HepG2 (cell line): ENCODE measurements around the gene PRR11. TPM values are rescaled to one million over a fixed set of nuclear protein-coding genes. Genes with fewer than 3 reads are reported as not detected.

Experiments used
- AGO2 ChIP-seq: fragments of 200-400 bp; formaldehyde crosslinking; optimal IDR thresholded peaks from 2 replicates; pipeline ENCODE3; 2017; ENCODE audit warnings: mild to moderate bottlenecking, low read depth, low read length, moderate library complexity
- AHR ChIP-seq: IDR thresholded peaks from 2 replicates; pipeline ENCODE4 v1.6.1; 2018; ENCODE audit warnings: missing genetic modification reagents, missing compliant biosample characterization
- CENPBD1 ChIP-seq: sonication (generic); formaldehyde crosslinking; IDR thresholded peaks from 2 replicates; pipeline ENCODE4 v1.8.0; 2022; ENCODE audit warnings: missing genetic modification reagents, low read depth, mild to moderate bottlenecking, borderline replicate concordance
- FOSL1 ChIP-seq: sonication (generic); formaldehyde crosslinking; IDR thresholded peaks from 2 replicates; pipeline ENCODE4 v1.9.0; 2021; ENCODE audit warnings: missing genetic modification reagents, borderline replicate concordance
- FOXK1 ChIP-seq: sonication (generic); formaldehyde crosslinking; IDR thresholded peaks from 2 replicates; pipeline ENCODE4 v1.4.0; 2020; ENCODE audit warnings: low read depth, missing genetic modification reagents, borderline replicate concordance
- FOXO4 ChIP-seq: sonication (generic); formaldehyde crosslinking; conservative IDR thresholded peaks from 2 replicates; pipeline ENCODE4 v1.8.1; 2023; ENCODE audit warnings: missing genetic modification reagents
- HNF1A ChIP-seq, 2 experiments: sonication (generic) in 1 of 2; formaldehyde crosslinking in 1 of 2; IDR thresholded peaks; 2 replicates each; pipeline versions ENCODE4 v1.4.0 to v1.6.1; 2016 to 2020; ENCODE audit warnings: borderline replicate concordance in 1 of 2, low read depth in 1 of 2, mild to moderate bottlenecking in 1 of 2, missing genetic modification reagents in 1 of 2
- IRF9 ChIP-seq: sonication (generic); formaldehyde crosslinking; IDR thresholded peaks from 2 replicates; pipeline ENCODE4 v1.8.0; 2022; ENCODE audit warnings: missing genetic modification reagents, mild to moderate bottlenecking, borderline replicate concordance
- KAT7 ChIP-seq: IDR thresholded peaks from 2 replicates; pipeline ENCODE4 v1.6.1; 2018; ENCODE audit warnings: borderline replicate concordance, missing compliant biosample characterization
- KDM2A ChIP-seq: sonication (generic); formaldehyde crosslinking; IDR thresholded peaks from 2 replicates; pipeline ENCODE4 v1.4.0; 2020; ENCODE audit warnings: low read depth, missing genetic modification reagents, borderline replicate concordance
- KLF9 ChIP-seq: IDR thresholded peaks from 2 replicates; pipeline ENCODE4 v1.6.1; 2016; ENCODE audit warnings: low read depth
- KMT2A ChIP-seq: sonication (generic); formaldehyde crosslinking; IDR thresholded peaks from 2 replicates; pipeline ENCODE4 v1.4.0; 2020; ENCODE audit warnings: missing genetic modification reagents
- NR0B2 ChIP-seq: sonication (generic); formaldehyde crosslinking; IDR thresholded peaks from 2 replicates; pipeline ENCODE4 v1.4.0; 2020; ENCODE audit warnings: mild to moderate bottlenecking, missing genetic modification reagents
- PCBP1 ChIP-seq: fragments of 200-400 bp; formaldehyde crosslinking; IDR thresholded peaks from 2 replicates; pipeline ENCODE4 v1.6.1; 2017; ENCODE audit warnings: mild to moderate bottlenecking, low read depth, low read length, borderline replicate concordance
- RARA ChIP-seq: IDR thresholded peaks from 2 replicates; pipeline ENCODE4 v1.6.1; 2016; ENCODE audit warnings: missing genetic modification reagents, missing compliant biosample characterization
- SKI ChIP-seq: fragments of 450-650 bp; IDR thresholded peaks from one replicate; pipeline ENCODE4 v1.6.1; 2018; ENCODE audit warnings: mild to moderate bottlenecking; ENCODE audit not compliant: partially characterized antibody
- ZIK1 ChIP-seq: sonication (generic); formaldehyde crosslinking; IDR thresholded peaks from 2 replicates; pipeline ENCODE4 v1.5.0; 2020; ENCODE audit warnings: mild to moderate bottlenecking, low read depth, missing genetic modification reagents, borderline replicate concordance
- ZNF235 ChIP-seq: sonication (generic); formaldehyde crosslinking; IDR thresholded peaks from 2 replicates; pipeline ENCODE4 v1.8.1; 2023; ENCODE audit warnings: mild to moderate bottlenecking, missing genetic modification reagents, borderline replicate concordance
- ZNF263 ChIP-seq: sonication (generic); formaldehyde crosslinking; IDR thresholded peaks from 2 replicates; pipeline ENCODE4 v1.4.0; 2020; ENCODE audit warnings: missing genetic modification reagents
- ZSCAN21 ChIP-seq: sonication (generic); formaldehyde crosslinking; IDR thresholded peaks from 2 replicates; pipeline ENCODE4 v1.8.0; 2022; ENCODE audit warnings: mild to moderate bottlenecking, missing genetic modification reagents, moderate library complexity, borderline replicate concordance
- polyA plus RNA-seq, 8 experiments: library from polyadenylated mRNA; depleted of rRNA in 3 of 8; stranded (reverse) in 7 of 8; unstranded in 1 of 8; fragments of >200 nt; fragmentation: Illumina TruSeq in 4 of 8; extraction: Trizol in 4 of 8; gene quantifications; 2 replicates each; pipeline versions ENCODE4 v1.2.1 to v1.2.3, GENCODE V29; 2011 to 2016; ENCODE audit warnings: low read depth in 4 of 8, missing spikeins in 1 of 8, mixed read lengths in 1 of 8; ENCODE audit not compliant: insufficient read depth in 1 of 8
- total RNA-seq, 5 experiments: library from RNA; depleted of rRNA; stranded (reverse); fragments of >200 nt; fragmentation: Illumina TruSeq; extraction: Trizol; gene quantifications; 2 replicates each; pipeline ENCODE4 v1.2.3, GENCODE V29; 2016; ENCODE audit warnings: low read depth in 1 of 5

Gene PRR11
- total and polyA plus RNA-seq, 2 of the 13 experiments (the other 11 are each of a cell fraction or from before 2014, with no cell fraction given) = 35.7 to 39.2 TPM

- TF ChIP-seq HNF1A (IDR thresholded peaks at IDR 0.05; ENCODE audit: low read depth) (no peak; the same call in 1 of the 2 replicates), HNF1A (CRISPR knock-in tag; IDR thresholded peaks at IDR 0.05; ENCODE audit: borderline replicate concordance) (no peak), AGO2 (no peak), KDM2A (no peak), ZNF263 (CRISPR knock-in tag) (no peak), ZNF235 (CRISPR knock-in tag) (no peak), KMT2A (no peak), FOXK1 (CRISPR knock-in tag) (no peak), NR0B2 (CRISPR knock-in tag) (no peak), ZSCAN21 (CRISPR knock-in tag) (peak; percentile 88; the same call in 1 of the 2 replicates), RARA (no peak), AHR (no peak), FOXO4 (0 out of 2 replicates have a peak, but pooled peaks have one; percentile 56), SKI (no peak), KAT7 (CRISPR knock-in tag) (no peak), CENPBD1 (CRISPR knock-in tag) (no peak), ZIK1 (CRISPR knock-in tag) (no peak; the same call in 1 of the 2 replicates), PCBP1 (no peak), KLF9 (CRISPR knock-in tag) (no peak), FOSL1 (CRISPR knock-in tag) (no peak), IRF9 (CRISPR knock-in tag) (no peak)
Measured at GRCh38 chr17:59155439-59156177, at the start of gene PRR11 (continued).
